ENCODE results near the gene CHD3. TPM values are rescaled to one million over a fixed set of nuclear protein-coding genes. Genes with fewer than 3 reads are reported as not detected.
"Not testable (repeated sequence)": the region's sequence is repeated elsewhere in the genome, so short reads cannot be mapped to it uniquely, and the experiment has no call there.

The CHD3 gene
- total RNA-seq, 1 experiment from 2014 or later, result 30.1 TPM

- no peak overlapping the region for H3K4me3 ChIP-seq (ENCODE audit: insufficient read depth, low read depth, low read length)
- no peak for DNase-seq
- H3K36me3 ChIP-seq (replicated peaks; ENCODE audit: control insufficient read depth, insufficient read depth, low read length), result peaks cover 18% of the 10 kb centered on the region
- no peaks in the 10 kb centered on the region for H3K27me3 ChIP-seq (ENCODE audit: control insufficient read depth, insufficient read depth, low read length)
These were observed 51.4 kb downstream of the CHD3 start for GRCh38 chr17:7940034-7940433.

GRCh38 chr17:7940743-7941142 lies 52.2 kb downstream of the CHD3 start:
- Histone ChIP-seq H3K4me3 (ENCODE audit: insufficient read depth, low read depth, low read length) (no peak overlapping the region), H3K36me3 (replicated peaks; ENCODE audit: control insufficient read depth, insufficient read depth, low read length) (peaks cover 19% of the 10 kb centered on the region), H3K27me3 (ENCODE audit: control insufficient read depth, insufficient read depth, low read length) (no peaks in the 10 kb centered on the region)
- no peak for DNase-seq

GRCh38 chr17:7943291-7943690 lies 54.7 kb downstream of the CHD3 start:
- Histone ChIP-seq H3K36me3 (replicated peaks; ENCODE audit: control insufficient read depth, insufficient read depth, low read length) (peaks cover 21% of the 10 kb centered on the region), H3K27me3 (ENCODE audit: control insufficient read depth, insufficient read depth, low read length) (no peaks in the 10 kb centered on the region), H3K4me3 (ENCODE audit: insufficient read depth, low read depth, low read length) (no peak overlapping the region)
- no peak for DNase-seq

GRCh38 chr17:7944326-7944725 lies 55.7 kb downstream of the CHD3 start:
- Histone ChIP-seq H3K27me3 (ENCODE audit: control insufficient read depth, insufficient read depth, low read length) (no peaks in the 10 kb centered on the region), H3K36me3 (replicated peaks; ENCODE audit: control insufficient read depth, insufficient read depth, low read length) (peaks cover 22% of the 10 kb centered on the region), H3K4me3 (ENCODE audit: insufficient read depth, low read depth, low read length) (no peak overlapping the region)
- DNase-seq, result no peak

- no peak for DNase-seq
- H3K36me3 ChIP-seq (replicated peaks; ENCODE audit: control insufficient read depth, insufficient read depth, low read length), result peaks cover 17% of the 10 kb centered on the region
- no peaks in the 10 kb centered on the region for H3K27me3 ChIP-seq (ENCODE audit: control insufficient read depth, insufficient read depth, low read length)
- no peak overlapping the region for H3K4me3 ChIP-seq (ENCODE audit: insufficient read depth, low read depth, low read length)
These were observed 57.1 kb downstream of the CHD3 start for GRCh38 chr17:7945651-7946050.

- Histone ChIP-seq H3K4me3 (ENCODE audit: insufficient read depth, low read depth, low read length) (no peak overlapping the region), H3K27me3 (ENCODE audit: control insufficient read depth, insufficient read depth, low read length) (no peaks in the 10 kb centered on the region), H3K36me3 (replicated peaks; ENCODE audit: control insufficient read depth, insufficient read depth, low read length) (peaks cover 15% of the 10 kb centered on the region)
- no peak for DNase-seq
These were observed 57.9 kb downstream of the CHD3 start for GRCh38 chr17:7946441-7946840.

- H3K36me3 ChIP-seq (replicated peaks; ENCODE audit: control insufficient read depth, insufficient read depth, low read length), result peaks cover 15% of the 10 kb centered on the region
- H3K4me3 ChIP-seq (ENCODE audit: insufficient read depth, low read depth, low read length), result no peak overlapping the region
These were observed 59.1 kb downstream of the CHD3 start for GRCh38 chr17:7947651-7948050.

GRCh38 chr17:7950578-7950977 lies 62.0 kb downstream of the CHD3 start:
- peaks cover 6% of the 10 kb centered on the region for H3K36me3 ChIP-seq (replicated peaks; ENCODE audit: control insufficient read depth, insufficient read depth, low read length)
- no peaks in the 10 kb centered on the region for H3K27me3 ChIP-seq (ENCODE audit: control insufficient read depth, insufficient read depth, low read length)
- H3K4me3 ChIP-seq (ENCODE audit: insufficient read depth, low read depth, low read length), result no peak overlapping the region
- DNase-seq, result no peak

More at GRCh38 chr17:7947651-7948050, 59.1 kb downstream of the CHD3 start:
- no peaks in the 10 kb centered on the region for H3K27me3 ChIP-seq (ENCODE audit: control insufficient read depth, insufficient read depth, low read length)
- no peak for DNase-seq

GRCh38 chr17:7951143-7951792 lies 62.7 kb downstream of the CHD3 start:
- no peak overlapping the region for H3K4me3 ChIP-seq (ENCODE audit: insufficient read depth, low read depth, low read length)
- H3K27me3 ChIP-seq (ENCODE audit: control insufficient read depth, insufficient read depth, low read length), result no peaks in the 10 kb centered on the region
- peaks cover 3% of the 10 kb centered on the region; the same call in 1 of the 2 replicates for H3K36me3 ChIP-seq (replicated peaks; ENCODE audit: control insufficient read depth, insufficient read depth, low read length)
- DNase-seq, result no peak

- H3K4me3 ChIP-seq (ENCODE audit: insufficient read depth, low read depth, low read length); H3K36me3 ChIP-seq (replicated peaks; ENCODE audit: control insufficient read depth, insufficient read depth, low read length); H3K27me3 ChIP-seq (ENCODE audit: control insufficient read depth, insufficient read depth, low read length); DNase-seq: not testable (repeated sequence)
These were observed 64.7 kb downstream of the CHD3 start for GRCh38 chr17:7953266-7953665.

GRCh38 chr17:7955414-7956227 lies 67.0 kb downstream of the CHD3 start:
- no peaks in the 10 kb centered on the region for H3K27me3 ChIP-seq (ENCODE audit: control insufficient read depth, insufficient read depth, low read length)
- DNase-seq, result no peak
- H3K36me3 ChIP-seq (replicated peaks; ENCODE audit: control insufficient read depth, insufficient read depth, low read length), result no peaks in the 10 kb centered on the region
- no peak overlapping the region for H3K4me3 ChIP-seq (ENCODE audit: insufficient read depth, low read depth, low read length)

- DNase-seq, result no peak
- H3K4me3 ChIP-seq (ENCODE audit: insufficient read depth, low read depth, low read length), result no peak overlapping the region
- H3K27me3 ChIP-seq (ENCODE audit: control insufficient read depth, insufficient read depth, low read length), result no peaks in the 10 kb centered on the region
- H3K36me3 ChIP-seq (replicated peaks; ENCODE audit: control insufficient read depth, insufficient read depth, low read length), result no peaks in the 10 kb centered on the region
These were observed 67.8 kb downstream of the CHD3 start for GRCh38 chr17:7956228-7956965.

GRCh38 chr17:7959503-7960253 lies 71.1 kb downstream of the CHD3 start:
- Histone ChIP-seq H3K36me3 (replicated peaks; ENCODE audit: control insufficient read depth, insufficient read depth, low read length) (no peaks in the 10 kb centered on the region), H3K27me3 (ENCODE audit: control insufficient read depth, insufficient read depth, low read length) (no peaks in the 10 kb centered on the region), H3K4me3 (ENCODE audit: insufficient read depth, low read depth, low read length) (no peak overlapping the region)
- DNase-seq, result no peak

- no peak for DNase-seq
- H3K36me3 ChIP-seq (replicated peaks; ENCODE audit: control insufficient read depth, insufficient read depth, low read length), result no peaks in the 10 kb centered on the region
- no peak overlapping the region for H3K4me3 ChIP-seq (ENCODE audit: insufficient read depth, low read depth, low read length)
- no peaks in the 10 kb centered on the region for H3K27me3 ChIP-seq (ENCODE audit: control insufficient read depth, insufficient read depth, low read length)
These were observed 72.8 kb downstream of the CHD3 start for GRCh38 chr17:7961421-7961820.
